Measurements from ENCODE around the gene MCEE. TPM values are rescaled to one million over a fixed set of nuclear protein-coding genes. Genes with fewer than 3 reads are reported as not detected.
A peak's percentile ranks its signal among the peaks of the same experiment; 100 is the strongest.
"Not testable (repeated sequence)": the region's sequence is repeated elsewhere in the genome, so short reads cannot be mapped to it uniquely, and the experiment has no call there.

Gene MCEE
- 8.0 and 24.7 TPM in 2 replicates for total RNA-seq (ENCODE audit: low replicate concordance)

- Histone ChIP-seq H3K9ac (peak within 1 kb of the TSS; percentile 82), H3F3A (ENCODE audit: low read depth) (no peaks in the 10 kb centered on the region), H3K9me3 (ENCODE audit: low read depth) (no peaks in the 10 kb centered on the region), H3K36me3 (peaks cover 11% of the 10 kb centered on the region), H2AFZ (replicated peaks) (peak within 1 kb of the TSS; percentile 97), H3K4me1 (peaks cover 10% of the 10 kb centered on the region), H4K20me1 (ENCODE audit: low read depth) (peaks cover 7% of the 10 kb centered on the region), H3K27me3 (no peaks in the 10 kb centered on the region), H3K27ac (no peak within 1 kb of the TSS), H3K79me2 (ENCODE audit: low read depth) (peaks cover 45% of the 10 kb centered on the region), H3K4me2 (peak within 1 kb of the TSS; percentile 91), H3K4me3 (peak within 1 kb of the TSS; percentile 77)
- peaks cover 6% of the 10 kb centered on the region for H3K36me3 Mint-ChIP-seq
- H3K4me3 Mint-ChIP-seq: no peak within 1 kb of the TSS
- peak; percentile 95 for DNase-seq (ENCODE audit: low spot score)
- no peak for TF ChIP-seq EZH2phosphoT487 (IDR thresholded peaks at IDR 0.05)
- TF ChIP-seq EZH2 (IDR thresholded peaks at IDR 0.05): peak; percentile 24
- H3K4me1 Mint-ChIP-seq: peaks cover 7% of the 10 kb centered on the region
- peak within 1 kb of the TSS; percentile 98 for H3K27ac Mint-ChIP-seq
- peaks cover 3% of the 10 kb centered on the region for H3K27me3 Mint-ChIP-seq (ENCODE audit: insufficient read depth, low read depth)
- no peaks in the 10 kb centered on the region for H3K9me3 Mint-ChIP-seq
Observed at GRCh38 chr2:71130152-71130904, at the start of gene MCEE, which contains the start of gene MPHOSPH10. Gene MCEE, minus strand, starts transcription at chr2:71130229. Its CDS starts 10 bp downstream, at chr2:71130219. Gene MPHOSPH10, plus strand, starts transcription at chr2:71130634. Its CDS starts 32 bp downstream, at chr2:71130666.

- H3K27ac Mint-ChIP-seq; H3K9me3 Mint-ChIP-seq; H3K9me3 ChIP-seq (ENCODE audit: low read depth); H4K20me1 ChIP-seq (ENCODE audit: low read depth); H3K27ac ChIP-seq; H3K9ac ChIP-seq; H3K4me3 ChIP-seq; H3K4me3 Mint-ChIP-seq; DNase-seq (ENCODE audit: low spot score); H2AFZ ChIP-seq (replicated peaks); H3K4me2 ChIP-seq; H3K79me2 ChIP-seq (ENCODE audit: low read depth); H3K27me3 Mint-ChIP-seq (ENCODE audit: insufficient read depth, low read depth); H3K4me1 Mint-ChIP-seq; H3K36me3 ChIP-seq; H3K36me3 Mint-ChIP-seq: not testable (repeated sequence)
- peaks cover 14% of the 10 kb centered on the region for H3K4me1 ChIP-seq
- peaks cover 44% of the 10 kb centered on the region for H3K27me3 ChIP-seq
- H3F3A ChIP-seq (ENCODE audit: low read depth): peaks cover 11% of the 10 kb centered on the region
Observed at GRCh38 chr2:71178836-71179235, 48.8 kb upstream of the MCEE start.

GRCh38 chr2:71174207-71174606 lies 44.2 kb upstream of the MCEE start:
- no peaks in the 10 kb centered on the region for H4K20me1 ChIP-seq (ENCODE audit: low read depth)
- H3K27me3 ChIP-seq: peaks cover 42% of the 10 kb centered on the region
- no peak overlapping the region for H3K4me3 ChIP-seq
- no peak for DNase-seq (ENCODE audit: low spot score)
- no peaks in the 10 kb centered on the region for H3K9me3 ChIP-seq (ENCODE audit: low read depth)
- peaks cover 14% of the 10 kb centered on the region for H3K4me1 ChIP-seq
- no peak overlapping the region for H2AFZ ChIP-seq (replicated peaks)
- TF ChIP-seq CTCF (IDR thresholded peaks at IDR 0.05): no peak
- TF ChIP-seq EZH2phosphoT487 (IDR thresholded peaks at IDR 0.05): no peak
- TF ChIP-seq EZH2 (IDR thresholded peaks at IDR 0.05): no peak
- H3F3A ChIP-seq (ENCODE audit: low read depth): peaks cover 11% of the 10 kb centered on the region
- no peak overlapping the region for H3K9ac ChIP-seq
- Mint-ChIP-seq H3K4me3 (no peak overlapping the region), H3K4me1 (no peaks in the 10 kb centered on the region), H3K36me3 (no peaks in the 10 kb centered on the region), H3K27me3 (ENCODE audit: insufficient read depth, low read depth) (peaks cover 11% of the 10 kb centered on the region), H3K9me3 (no peaks in the 10 kb centered on the region), H3K27ac (no peak overlapping the region)
- H3K36me3 ChIP-seq: no peaks in the 10 kb centered on the region
- H3K79me2 ChIP-seq (ENCODE audit: low read depth): no peaks in the 10 kb centered on the region
- H3K4me2 ChIP-seq: no peak overlapping the region
- no peak overlapping the region for H3K27ac ChIP-seq

GRCh38 chr2:71173096-71173495 lies 43.1 kb upstream of the MCEE start:
- no peaks in the 10 kb centered on the region for H3K36me3 Mint-ChIP-seq
- no peak for DNase-seq (ENCODE audit: low spot score)
- peaks cover 9% of the 10 kb centered on the region for H3K27me3 Mint-ChIP-seq (ENCODE audit: insufficient read depth, low read depth)

More at GRCh38 chr2:71173096-71173495, 43.1 kb upstream of the MCEE start:
- no peaks in the 10 kb centered on the region for H3K79me2 ChIP-seq (ENCODE audit: low read depth)
- no peaks in the 10 kb centered on the region for H3K4me1 Mint-ChIP-seq
- H3K9me3 ChIP-seq (ENCODE audit: low read depth): no peaks in the 10 kb centered on the region
- no peak overlapping the region for H2AFZ ChIP-seq (replicated peaks)
- H3K4me1 ChIP-seq: peaks cover 14% of the 10 kb centered on the region
- H3K9ac ChIP-seq: no peak overlapping the region
- no peak overlapping the region for H3K4me3 Mint-ChIP-seq
- H4K20me1 ChIP-seq (ENCODE audit: low read depth): no peaks in the 10 kb centered on the region
- peaks cover 35% of the 10 kb centered on the region for H3K27me3 ChIP-seq
- no peaks in the 10 kb centered on the region for H3K9me3 Mint-ChIP-seq
- H3K4me2 ChIP-seq: no peak overlapping the region
- no peak overlapping the region for H3K27ac Mint-ChIP-seq
- peaks cover 11% of the 10 kb centered on the region for H3F3A ChIP-seq (ENCODE audit: low read depth)
- H3K27ac ChIP-seq: no peak overlapping the region
- no peak overlapping the region for H3K4me3 ChIP-seq
- TF ChIP-seq CTCF (IDR thresholded peaks at IDR 0.05) (no peak), EZH2 (IDR thresholded peaks at IDR 0.05) (no peak), EZH2phosphoT487 (IDR thresholded peaks at IDR 0.05) (no peak)
- no peaks in the 10 kb centered on the region for H3K36me3 ChIP-seq
